ENCODE measurements around the gene ANO2.

Gene ANO2

GRCh38 chr12:5809586-5809985 is 135.5 kb downstream of the ANO2 start:
- no peak for DNase-seq

DNA sequence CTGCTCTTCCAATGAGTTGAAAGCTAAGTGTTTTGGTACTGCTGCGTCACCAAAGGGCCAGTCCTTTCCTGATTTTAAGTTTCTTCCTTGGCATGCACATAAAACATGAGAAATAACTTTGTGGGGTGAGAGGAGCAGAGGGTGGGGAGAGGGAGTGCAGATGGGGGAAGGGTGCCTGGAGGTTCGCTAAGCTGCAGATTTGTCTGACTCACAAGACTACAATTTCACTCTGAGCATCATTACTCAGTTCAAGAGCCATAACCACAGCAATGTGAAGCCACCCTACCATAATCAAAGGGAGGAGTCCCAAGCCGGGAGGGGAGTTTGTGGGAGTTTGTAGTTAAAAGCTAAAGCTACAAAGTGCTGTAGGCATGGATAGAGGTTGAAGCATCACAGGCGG is 136.1 kb downstream of the ANO2 start:
- no peak for DNase-seq

- DNase-seq: no peak
Measured at GRCh38 chr12:5807514-5808219, 137.4 kb downstream of the ANO2 start.

DNA sequence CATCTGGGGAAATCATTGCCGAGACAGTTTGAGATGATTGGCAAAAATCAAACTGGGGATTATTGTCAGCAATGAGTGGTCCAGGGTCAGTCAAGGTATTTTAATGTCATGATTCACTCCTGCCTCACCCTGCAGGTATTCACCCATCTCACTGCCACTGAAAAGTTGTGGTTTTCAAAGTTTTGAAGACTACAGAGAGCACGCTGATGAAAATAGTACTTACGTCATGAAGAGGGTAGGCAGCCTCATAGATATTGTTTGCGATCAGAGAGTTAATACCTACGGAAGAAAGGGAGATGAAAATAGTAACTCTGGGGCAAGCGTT is 138.0 kb downstream of the ANO2 start:
- DNase-seq: no peak

DNA sequence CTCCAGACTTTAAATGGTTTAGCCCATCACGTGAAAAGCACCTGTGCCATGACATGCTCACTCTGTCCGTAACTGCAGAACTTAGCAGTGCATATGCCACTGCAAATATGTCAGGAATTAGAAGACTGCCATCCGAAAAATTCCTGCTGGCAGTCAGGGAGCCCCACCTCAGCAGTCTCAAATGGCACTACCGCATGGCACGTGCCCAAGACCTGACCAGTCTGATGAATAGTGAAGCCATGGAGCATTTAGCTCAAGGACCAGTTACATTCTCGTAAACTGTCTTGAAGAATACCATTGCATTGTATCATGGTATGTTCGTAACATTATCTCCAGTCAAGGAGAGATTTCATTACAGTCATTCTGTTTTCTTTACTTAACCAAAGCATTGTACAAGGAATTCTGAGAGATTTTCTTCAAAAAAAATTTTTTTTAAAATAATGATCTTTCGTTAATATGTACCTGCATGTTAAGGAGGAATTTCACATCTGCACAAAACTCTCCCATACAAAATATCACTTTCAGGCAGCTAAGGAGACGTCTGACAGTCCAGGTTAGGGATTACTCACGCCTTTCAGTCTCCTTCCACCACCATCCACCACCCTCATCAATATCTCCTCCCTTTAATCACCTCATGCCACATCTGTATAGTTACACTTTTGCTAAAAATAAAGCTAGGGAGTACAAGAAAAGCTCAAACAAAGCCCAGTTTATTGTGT is 138.5 kb downstream of the ANO2 start:
- no peak for DNase-seq

GRCh38 chr12:5803532-5803931 is 141.5 kb downstream of the ANO2 start:
- no peak for DNase-seq

- no peak for DNase-seq
Measured at GRCh38 chr12:5798242-5799015, 146.6 kb downstream of the ANO2 start.

GRCh38 chr12:5797661-5798060 is 147.4 kb downstream of the ANO2 start:
- DNase-seq: no peak

GRCh38 chr12:5796959-5797225 is 148.2 kb downstream of the ANO2 start:
- DNase-seq: no peak

- DNase-seq: no peak
Measured at GRCh38 chr12:5796171-5796958, 148.7 kb downstream of the ANO2 start.

GRCh38 chr12:5794156-5794555 is 150.9 kb downstream of the ANO2 start:
- no peak for DNase-seq

DNA sequence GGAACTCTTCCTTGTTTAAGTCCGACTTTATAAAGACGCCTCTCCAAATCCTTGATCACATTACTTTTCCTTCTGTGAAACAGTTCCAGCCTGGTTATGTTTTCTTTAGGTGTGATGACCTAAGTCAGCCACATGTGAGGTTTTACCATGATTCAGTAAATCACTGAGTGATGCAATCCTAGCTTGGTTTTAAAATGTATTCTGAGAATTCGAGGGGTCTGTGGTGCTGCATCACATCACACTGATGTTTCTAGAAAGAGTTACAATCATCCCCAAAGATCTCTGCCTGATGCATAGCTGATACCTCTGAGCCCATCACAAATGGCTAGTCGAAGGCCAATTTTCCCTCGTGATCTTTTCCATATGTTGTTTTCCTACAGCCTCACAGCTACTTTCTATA is 152.7 kb downstream of the ANO2 start:
- no peak for DNase-seq

DNA sequence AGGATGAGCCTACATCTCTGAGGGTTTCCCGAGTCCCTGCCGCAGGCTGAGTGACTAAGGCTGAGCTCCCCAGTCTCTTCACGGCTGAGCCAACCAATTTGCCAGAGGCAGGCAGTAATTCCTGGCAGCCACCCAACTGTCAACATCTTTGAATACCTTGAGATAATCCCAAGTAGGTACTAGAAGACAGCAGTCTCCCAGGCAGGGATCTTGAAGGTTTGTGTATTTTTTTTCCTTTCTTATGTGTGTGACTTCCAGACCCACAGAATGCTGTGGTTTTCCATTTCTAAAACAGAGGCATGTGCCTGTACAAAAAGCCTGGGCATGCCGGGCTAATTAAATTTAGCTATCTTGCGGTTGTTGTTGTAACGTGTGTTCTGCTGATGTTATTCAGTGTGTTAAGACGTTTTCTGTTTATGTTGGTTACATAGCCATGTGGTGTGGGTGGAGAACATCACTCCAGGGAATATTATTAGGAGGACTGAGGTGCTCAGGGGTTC is 155.5 kb downstream of the ANO2 start:
- DNase-seq: no peak

DNA sequence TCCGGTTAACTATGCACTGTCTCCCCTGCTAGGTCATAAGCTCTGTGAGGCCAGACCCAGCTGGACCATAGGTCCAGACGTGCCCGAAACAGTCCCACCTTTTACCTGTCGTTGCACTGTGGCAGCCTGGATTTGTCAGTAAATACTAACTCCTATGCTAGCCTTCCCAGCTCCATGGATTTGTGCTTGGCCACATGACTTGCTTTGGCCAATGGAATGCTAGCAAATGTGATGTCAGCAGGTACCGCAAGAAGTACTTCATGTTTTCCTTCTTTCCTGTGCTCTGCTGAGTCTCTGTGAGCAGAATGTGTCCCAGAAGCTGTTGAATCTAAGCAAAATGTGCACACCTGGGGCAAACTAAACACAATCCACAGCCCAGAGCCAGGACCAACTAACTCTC is 157.2 kb downstream of the ANO2 start:
- no peak for DNase-seq

GRCh38 chr12:5785601-5786000 is 159.5 kb downstream of the ANO2 start:
- DNase-seq: no peak

GRCh38 chr12:5784462-5785130 is 160.5 kb downstream of the ANO2 start:
- no peak for DNase-seq

- DNase-seq: no peak
Measured at GRCh38 chr12:5783289-5783920, 161.7 kb downstream of the ANO2 start.

- no peak for DNase-seq
Measured at GRCh38 chr12:5780536-5780935, 164.5 kb downstream of the ANO2 start.

DNA sequence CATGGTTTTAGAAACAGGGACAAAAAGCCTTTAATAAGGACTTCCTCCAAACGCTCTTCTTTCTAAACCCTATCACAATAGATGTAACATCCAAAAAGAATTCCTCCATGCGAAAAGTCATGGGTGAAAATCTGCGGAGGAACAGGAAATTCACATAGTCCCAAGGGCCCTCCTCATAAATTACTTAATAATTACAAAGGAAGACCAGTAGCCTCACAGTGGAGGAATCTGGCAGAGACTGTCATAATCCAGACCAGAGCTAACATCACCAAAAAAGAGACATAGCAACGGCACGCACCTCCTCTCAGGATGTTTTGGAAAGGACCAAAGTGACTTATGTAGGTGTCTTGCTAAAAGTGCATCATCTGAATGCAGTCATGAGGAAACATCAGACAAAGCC is 165.7 kb downstream of the ANO2 start:
- no peak for DNase-seq

DNA sequence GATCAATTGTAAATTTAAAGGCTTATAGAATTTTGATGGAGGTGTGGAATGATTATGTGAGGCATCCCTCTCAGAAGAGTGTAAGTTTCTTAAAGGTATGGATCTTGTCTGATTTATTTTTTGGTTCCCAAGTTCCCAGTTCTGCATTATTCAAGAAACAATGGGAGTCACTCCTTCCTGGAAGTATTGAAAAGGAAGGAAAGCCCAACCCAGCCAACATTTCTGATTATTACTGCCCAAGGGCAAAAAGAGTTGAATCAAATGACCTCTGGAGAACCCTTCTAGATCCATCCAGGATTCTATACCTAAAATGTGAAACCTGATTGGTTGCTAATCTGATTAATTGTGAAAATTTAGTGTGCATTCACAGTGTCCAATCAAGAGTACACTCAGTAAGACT is 166.2 kb downstream of the ANO2 start:
- DNase-seq: no peak

DNA sequence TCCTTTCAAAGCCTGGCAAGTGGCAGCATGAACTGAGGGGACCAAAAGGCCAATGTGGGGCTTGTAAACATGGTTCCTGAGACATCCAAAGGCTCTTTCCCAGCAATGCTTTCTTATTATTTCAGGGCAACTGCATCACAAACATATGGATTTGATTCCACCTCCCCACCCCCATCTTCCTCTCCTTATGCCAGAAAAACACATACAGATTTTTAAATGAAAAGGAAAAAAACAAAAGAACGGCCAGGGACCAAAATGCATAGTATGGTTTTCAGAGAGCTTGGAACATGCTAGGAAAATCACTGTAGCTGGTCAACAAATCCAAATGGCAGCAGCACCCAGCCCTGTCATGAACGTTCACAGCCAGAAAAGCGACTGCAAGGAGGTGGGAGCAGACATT is 167.6 kb downstream of the ANO2 start:
- no peak for DNase-seq

GRCh38 chr12:5776091-5776490 is 169.0 kb downstream of the ANO2 start:
- no peak for DNase-seq
